HG03571 (cell line): Measurements from ENCODE around the gene CARD14.

ENCODE experiments used
- ATAC-seq: cut with Tn5 transposase; IDR thresholded peaks from one replicate; pipeline ENCODE4 v1.9.1; 2021; ENCODE audit not compliant: unreplicated experiment

CARD14 gene

DNA sequence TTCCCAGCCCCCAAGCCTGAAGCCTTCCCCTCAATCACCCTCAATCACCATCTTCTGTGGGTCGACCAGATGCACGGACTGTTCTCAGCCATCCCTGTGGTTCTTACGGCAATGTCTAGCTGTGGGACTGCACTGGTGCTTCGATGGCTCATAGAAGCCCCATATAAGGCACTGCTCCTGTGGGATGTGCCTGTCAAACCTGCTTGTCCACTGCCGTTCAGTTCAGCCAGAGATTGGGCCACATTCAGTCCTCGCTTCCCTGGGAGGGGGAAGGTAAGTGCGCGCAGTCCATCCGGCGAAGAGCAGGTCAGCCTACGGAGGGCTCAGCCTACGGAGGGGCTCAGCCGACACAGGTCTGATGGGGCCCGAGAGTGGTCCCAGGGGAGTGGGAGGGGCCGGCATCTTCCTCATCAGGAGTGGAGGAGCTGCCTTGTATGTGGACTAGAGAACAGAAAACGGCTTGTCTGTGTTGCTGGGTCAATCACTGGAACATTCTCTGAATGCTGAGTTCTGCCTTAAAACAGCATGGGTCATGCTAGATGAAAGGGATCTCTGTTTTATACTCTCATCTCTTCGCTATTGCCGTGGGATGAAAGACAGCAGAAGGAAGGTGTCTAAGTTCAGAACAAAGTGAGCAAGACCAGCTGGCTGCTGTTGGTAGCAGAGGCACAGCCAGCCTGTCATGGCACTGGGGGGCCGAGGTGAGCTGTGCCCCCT lies at the start of gene CARD14:
Gene CARD14, plus strand, starts transcription at position 247 of the 717 bp plus-strand sequence. CDS start 11,409 bp downstream, outside the sequence.
- no peak for ATAC-seq

DNA sequence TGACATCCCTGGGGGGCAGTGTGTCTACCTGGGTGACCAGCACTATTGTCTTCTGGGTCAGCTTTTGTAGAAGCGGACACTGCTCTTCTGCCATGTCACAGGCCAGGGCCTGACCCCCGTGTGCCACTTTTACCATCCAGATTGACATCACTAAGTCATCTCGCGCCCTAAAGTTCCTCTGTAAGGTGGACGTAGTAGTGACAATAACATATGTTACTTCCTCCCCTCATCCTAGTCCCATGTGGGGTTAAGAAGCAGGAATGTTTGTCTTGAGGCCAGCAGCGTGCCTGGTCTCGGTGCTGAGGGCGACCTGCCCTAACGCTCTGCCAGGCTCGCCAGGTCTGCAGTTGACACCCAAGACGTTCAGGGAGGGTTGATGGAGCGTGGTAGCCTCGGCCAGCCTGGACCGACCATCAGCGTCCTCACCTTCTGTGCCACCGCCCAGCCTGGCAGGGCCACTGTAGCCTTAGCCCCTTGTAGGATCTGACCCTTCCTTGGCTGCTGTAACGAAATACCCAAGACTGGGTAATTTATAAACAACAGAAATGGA lies 47.7 kb upstream of the CARD14 start:
- no peak for ATAC-seq

DNA sequence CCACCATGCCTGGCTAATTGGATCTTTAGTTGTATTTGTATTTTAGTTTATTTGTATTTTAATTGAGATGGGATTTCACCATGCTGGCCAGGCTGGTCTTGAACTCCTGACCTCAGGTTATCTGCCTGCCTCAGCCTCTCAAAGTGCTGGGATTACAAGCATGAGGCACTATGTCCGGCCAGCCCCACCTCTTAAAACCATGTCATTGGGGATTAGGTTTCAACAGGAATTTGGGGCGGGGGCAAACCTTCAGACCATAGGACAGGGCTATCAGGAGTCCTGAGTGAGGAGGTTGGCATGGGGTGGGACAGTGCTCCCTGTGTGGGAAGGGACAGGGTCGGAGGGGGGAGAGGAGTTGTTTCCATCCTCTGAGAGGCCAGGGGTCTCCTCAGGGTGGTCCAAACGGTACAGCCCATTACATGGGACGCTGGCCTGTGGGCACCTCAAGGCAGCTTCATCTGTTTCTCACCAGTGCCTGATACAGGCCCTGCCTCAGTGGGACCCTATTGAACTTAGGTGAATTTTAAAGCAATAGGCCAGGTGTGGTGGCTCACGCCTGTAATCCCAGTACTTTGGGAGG lies 46.8 kb upstream of the CARD14 start:
- no peak for ATAC-seq

DNA sequence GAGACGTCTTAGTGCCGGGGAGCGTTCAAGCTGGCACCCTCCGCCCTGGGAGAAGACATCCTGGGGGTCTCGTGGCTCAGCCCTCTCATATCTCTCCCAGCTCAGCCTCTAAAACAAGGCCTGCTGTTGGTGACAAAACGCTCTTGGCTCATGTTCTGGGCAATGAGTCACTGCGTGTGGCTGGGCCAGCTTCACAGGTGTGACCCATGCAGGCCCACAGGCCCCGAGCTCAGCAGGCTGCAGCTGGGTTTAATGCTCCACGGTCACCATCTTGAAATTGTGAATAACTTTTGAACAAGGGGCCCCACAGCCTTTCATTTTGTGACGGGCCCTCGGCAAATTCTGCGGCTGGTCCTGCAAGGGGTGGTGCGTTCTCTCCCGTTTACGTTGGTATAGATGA lies 46.0 kb upstream of the CARD14 start:
- ATAC-seq, result no peak

DNA sequence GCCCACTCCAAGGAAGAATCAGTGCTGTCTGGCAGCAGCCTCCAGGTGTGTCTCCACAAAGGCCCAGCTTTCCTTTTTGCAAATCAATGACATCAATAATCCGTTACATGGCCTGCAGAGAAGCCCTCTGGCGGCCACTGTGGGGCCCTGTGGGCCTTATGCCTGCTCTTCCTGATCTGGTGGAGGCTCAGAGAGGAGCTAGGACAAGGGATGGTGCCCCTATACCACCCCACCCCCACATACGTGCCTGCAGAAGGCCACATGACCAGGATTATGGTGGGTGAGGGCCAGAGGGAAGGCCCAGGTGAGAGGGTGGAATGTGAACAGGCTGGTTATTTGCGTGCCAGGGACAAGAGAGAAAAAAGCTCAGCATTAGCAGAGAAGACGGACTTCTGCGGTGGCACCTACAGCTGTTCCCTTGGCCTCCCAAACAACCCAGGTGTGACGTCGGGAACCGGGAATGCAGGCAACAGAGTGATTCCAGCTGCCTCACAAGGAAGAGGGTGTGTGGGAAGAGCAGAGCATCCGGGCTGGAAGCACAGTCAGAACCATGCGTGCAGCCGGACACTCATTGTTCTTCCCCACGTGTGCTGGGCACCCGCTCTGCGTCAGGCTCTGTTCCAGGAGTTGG lies 45.4 kb upstream of the CARD14 start:
- ATAC-seq, result no peak

DNA sequence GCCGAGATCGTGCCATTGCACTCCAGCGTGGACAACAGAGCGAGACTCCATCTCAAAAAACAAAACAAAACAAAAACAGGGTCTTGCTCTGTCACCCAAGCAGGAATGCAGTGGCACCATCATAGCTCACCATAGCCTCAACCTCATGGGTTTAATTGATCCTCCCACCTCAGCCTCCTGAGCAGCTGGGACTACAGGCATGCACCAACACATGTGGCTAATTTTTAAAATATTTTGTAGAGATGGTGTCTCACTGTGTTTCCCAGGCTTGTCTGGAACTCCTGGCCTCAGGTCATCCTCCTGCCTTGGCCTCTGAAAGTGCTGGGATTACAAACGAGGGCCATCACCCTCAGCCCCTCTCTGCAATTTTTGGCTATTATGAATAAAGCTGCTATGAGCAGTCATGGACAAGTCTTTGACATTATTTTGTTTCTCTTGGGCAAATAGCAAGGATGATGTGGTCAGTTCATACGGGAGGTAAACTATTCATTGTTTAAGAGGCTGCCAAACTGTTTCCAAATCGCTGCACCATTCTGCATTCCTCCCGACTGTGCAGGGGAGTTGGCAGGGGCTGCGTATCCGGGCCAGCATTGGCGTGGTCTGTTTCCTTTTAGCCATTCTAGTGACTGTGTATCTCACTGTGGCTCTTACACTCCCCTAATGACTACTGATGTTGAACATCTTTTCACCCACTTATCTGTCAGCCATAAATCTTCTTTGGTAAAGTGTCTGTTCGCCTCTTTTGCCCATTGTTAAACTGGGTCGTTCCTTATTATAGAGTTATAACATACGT lies 44.0 kb upstream of the CARD14 start:
- ATAC-seq, result no peak

DNA sequence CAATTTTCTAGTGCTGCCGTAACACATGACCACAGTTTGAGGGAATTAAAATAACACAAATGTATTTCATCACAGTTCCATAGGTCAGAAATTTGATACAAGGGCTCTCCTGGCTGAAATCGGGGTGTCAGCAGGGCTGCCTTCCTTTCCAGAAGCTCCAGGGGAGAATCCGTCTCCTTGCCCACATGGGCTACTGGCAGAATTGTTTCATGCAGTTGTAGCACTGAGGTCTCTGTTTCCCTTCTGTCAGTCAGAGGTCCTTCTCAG lies 43.4 kb upstream of the CARD14 start:
- ATAC-seq, result no peak

DNA sequence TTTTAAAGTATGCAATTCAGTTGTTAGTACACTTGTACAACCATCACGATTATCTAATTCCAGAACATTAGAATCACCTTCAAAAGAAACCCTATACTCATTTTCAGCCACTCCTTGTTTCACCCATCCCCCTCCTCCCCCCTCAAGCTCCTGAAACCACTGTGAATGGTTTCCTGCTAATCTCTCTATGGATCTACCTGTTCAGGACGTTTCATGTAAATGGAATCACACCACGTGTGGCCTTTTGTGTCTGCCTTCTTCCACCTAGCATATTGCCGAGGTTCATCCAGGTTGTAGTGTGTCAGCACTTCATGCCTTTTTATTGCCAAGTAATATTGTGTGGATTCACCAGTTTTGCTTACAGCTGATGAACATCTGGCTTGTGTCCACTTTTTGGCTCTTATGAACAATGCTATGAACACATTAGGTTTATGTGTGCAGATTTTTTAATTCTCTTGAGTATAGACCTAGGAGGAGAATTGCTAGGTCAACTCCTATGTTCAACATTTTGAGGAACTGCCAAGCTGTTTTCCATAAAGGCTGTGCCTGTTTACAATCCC lies 40.7 kb upstream of the CARD14 start:
- ATAC-seq, result no peak

DNA sequence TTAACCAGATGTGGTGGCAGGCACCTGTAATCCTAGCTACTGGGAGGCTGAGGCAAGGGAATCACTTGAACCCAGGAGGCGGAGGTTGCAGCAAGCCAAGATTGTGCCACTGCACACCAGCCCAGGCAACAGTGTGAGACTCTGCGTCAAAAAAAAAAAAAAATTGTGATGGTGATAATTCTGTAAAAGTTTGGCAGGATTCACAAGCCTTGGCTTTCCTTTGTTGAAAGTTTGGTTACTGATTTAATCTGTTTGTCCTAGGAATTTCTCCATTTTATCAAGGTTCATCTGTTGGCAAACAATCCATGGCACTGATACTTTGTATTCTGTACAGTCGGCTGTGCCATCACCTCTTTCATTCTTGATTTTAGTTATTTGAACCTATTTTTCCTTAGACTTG lies 38.8 kb upstream of the CARD14 start:
- ATAC-seq, result no peak

DNA sequence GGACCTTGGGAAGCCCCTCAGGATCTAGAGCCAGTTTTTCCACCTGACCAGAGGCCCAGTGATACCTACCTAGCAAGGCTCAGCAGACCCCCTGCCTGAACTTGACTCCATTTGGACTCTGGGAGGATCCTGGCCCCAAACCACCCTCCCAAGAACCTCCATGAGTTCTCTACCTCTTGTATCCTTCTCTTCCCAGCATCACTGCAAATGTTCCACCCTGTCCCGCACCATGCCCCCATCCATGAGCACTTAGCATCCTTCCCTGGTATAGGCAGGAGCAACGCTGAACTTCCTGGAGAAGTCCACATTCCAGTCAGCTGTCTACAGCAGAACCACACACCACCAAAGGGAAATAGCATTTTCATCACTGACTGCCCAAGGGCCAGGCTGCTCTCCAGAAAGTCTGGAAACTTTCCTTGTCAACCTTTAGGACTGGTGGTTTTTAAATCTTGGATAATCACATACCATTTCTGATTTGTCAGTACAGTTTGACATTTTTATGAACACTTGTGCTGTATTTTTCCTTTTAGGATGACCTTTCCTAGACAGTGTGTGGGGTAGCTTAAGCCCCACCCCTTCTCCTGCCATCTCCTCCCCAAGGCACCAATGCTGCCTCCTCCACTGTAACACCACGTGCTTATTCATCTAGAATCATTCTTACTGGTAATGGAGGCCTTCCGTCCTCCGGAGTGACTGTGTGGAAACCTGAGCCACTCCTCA lies 36.8 kb upstream of the CARD14 start:
- no peak for ATAC-seq

DNA sequence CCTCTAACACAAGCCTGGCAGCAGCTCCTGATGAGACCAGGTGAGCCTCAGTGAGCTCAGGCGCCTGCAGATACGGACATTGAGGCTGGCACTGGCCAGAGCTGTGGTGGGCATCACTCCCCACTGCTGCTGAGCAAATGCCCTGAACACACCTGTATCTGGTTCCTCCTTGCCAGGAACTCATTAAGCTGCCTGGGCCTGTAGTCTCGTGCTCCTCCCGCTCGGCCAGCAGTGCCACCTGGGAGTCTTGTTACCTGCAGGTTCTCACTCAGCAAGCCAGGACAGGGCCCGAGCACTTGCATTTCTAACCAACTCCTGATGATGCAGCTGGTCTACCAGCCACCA lies 36.2 kb upstream of the CARD14 start:
- no peak for ATAC-seq

DNA sequence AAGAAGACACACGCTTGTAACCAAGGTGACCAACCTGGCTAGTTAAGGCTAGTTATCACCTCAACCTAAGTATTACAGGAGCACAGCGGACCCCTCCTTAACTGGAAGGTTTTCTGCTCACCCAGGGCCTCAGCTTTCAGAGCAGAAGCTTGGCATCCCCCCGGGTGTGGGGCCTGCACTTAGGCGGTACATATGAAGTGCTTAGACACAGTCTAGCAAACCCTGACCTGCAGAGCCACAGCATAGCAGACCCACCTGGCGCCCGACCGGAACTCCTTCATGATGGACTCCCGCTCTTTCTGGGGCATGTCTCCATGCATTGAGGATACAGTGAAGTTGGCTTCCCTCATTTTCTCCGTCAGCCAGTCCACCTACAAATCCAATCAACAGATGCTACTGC lies 32.7 kb upstream of the CARD14 start:
- ATAC-seq, result no peak

DNA sequence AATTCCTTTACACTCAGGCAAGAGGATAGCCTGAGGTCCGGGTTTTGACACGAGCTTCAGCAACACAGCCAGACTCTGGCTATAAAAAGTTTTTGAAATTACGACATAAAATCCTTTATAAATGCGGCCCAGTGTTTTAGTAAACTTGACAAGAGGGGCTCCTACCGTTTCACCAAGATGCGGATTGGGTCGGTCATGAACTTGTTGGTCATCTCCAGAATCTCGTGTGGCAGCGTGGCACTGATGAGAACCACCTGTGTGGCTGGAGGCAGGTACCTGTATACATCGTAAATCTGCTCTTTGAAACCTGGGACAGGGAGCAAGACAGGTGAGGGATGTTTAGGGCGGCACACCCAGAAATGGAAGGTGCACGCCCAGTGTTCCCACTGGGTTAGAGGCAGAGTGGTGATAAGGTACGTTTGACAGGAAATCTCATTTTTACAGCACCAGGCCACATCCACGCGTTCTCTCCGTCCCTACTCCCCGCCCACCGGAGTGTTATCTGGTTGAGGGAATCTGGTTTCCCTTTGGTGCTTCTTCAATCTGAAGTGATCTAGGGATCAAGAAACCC lies 30.9 kb upstream of the CARD14 start:
- ATAC-seq, result no peak

DNA sequence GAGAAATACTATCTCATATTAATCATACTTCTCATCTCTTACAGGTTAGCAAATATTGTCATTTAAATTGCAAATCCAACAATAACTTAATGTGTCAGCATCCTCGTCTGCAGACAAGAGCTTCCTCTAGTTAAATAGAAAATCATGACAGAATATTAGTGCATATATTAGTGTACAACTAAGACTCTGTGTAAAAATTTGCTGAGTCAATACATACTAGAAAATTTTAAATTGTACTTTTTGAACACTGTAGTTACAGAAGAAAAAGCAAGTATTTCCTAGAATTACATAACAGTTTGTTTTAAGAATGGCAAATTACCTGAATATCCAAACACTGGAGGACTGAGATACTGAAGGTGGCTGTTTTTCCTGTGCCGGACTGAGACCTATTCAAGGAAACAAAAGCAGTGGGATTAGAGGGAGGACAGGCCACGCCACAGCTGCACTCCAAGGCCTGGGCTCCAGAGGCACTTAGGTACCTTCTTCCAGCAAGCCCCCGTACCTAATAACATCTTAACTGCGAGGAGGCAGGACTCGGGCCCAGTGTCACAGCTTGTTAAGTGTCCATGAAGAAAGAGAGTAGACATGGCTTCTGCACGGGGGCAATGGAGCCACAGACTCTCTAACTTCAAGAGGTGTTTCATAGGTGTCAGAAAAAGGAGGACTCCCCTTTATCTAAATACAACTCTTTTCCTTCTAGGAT lies 28.2 kb upstream of the CARD14 start:
- no peak for ATAC-seq

DNA sequence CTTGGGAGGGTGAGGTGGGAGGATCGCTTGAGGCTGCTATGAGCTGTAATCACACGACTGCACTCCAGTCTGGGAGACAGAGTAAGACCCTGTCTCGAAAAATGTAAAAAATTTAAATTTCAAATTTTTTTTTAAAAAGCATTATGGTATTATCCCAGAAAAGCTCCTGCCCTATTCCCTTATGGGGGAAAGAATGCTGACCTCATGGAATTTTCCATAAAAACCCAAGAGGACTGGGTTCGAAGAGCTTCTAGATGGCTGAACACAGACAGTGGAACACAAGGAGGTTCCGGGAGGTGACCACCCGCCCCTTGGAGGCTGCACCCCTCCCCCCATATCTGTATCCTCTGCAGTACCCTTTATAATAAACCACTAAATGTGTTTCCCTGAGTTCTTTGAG lies 26.9 kb upstream of the CARD14 start:
- ATAC-seq, result no peak

DNA sequence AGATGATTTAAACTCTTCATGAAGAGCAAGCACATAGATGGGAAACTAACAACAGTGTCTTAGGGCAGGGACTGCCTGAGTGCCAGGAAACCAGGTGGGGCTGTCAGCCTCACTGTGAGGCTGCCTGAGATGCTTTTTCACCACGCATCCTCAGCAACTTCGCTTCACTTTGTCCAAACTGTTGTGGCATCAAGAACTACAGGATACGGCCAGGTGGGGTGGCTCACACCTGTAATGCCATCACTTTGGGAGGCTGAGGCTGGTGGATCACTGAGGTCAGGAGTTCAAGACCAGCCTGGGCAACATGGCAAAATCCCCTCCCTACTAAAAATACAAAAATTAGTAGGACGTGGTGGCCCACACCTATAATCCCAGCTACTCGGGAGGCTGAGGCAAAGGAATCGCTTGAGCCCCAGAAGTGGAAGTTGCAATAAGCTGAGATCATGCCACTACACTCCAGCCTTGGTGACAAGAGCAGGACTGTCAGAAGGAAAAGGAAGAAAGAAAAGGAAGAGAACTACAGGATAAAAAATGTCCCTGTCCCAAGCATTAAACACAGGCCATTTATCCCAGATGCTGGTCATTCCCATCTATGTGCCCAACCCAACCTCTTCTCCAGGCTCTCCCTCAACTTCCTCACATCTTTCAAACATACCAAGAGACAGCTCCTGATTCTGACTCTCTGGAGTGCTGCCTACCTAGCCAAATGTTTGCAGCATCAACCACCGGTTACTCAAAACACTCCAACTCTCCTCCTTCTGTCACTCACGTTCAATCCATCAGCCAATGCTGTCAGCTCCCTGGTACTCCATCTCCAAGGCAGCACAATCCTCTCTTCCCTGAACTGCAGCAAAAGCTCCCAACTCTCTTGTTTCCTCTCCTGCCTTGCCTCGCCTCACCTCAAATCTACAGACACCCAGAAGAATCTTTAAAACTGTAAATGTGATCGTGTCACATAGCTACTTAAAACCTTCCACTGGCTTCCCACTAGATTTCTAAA lies 24.5 kb upstream of the CARD14 start:
- ATAC-seq, result no peak

DNA sequence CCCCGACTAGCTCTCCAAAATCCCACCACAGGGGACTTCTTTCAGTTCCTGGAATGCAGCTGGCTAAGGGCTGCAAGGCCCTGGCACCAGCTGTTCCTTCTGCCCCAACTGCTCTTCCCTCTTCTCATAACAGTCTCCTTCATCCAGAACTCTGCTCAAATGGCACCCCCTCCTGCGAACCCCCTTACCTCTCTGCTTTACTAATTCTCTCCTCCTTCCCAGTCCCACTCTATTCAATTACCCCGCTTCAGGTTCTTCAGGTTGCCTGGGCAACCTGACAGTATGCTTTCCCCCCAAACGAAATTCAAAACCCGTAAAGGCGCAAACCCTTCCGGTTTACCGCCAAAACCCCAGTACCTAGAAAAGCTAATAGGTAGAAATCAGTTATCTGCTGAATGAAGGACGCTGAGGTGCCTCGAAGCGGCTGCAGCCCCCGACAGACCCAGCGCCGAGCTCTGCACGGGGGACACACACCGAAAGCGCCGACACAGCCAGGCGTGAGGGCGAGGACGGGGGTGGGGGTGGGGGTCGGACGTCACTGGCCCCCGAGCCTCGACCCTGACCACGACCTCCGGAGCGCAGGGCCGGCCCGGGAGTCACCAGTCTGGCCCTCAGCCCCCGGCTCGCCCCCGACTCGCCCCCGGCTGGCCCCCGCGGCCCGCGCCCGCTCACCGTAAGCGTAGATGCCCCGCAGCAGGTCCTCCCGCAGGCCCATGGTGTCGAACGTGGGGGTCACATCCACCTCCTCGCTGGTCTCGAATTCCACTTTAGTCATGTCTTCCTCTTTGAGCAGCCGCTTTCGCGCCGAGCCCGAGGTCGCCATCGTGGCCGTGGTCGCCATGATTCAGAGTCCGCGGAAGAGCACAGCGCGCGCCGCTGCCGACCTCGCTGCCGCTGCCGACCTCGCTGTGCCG lies 23.5 kb upstream of the CARD14 start:
- ATAC-seq, result peak; percentile 20
